Esophagus muscularis mucosa (tissue), 4 donors: ENCODE results near the gene ZBED4. TPM values are rescaled to one million over a fixed set of nuclear protein-coding genes. Genes with fewer than 3 reads are reported as not detected.

Source experiments
- DNase-seq: peaks from one replicate; pipeline ENCODE4 v3.0.0-alpha.2; 2017; ENCODE audit errors: extremely low spot score
- H3K27ac ChIP-seq, 4 donors: fragments of 200-600 bp; sonication (generic); replicated peaks in 1 of 4; 1 replicate in 3 of 4; 2 replicates in 1 of 4; pipeline ENCODE4 v1.5.1; 2016 to 2019; ENCODE audit warnings: mild to moderate bottlenecking in 1 of 4
- H3K27me3 ChIP-seq, 4 donors: fragments of 200-600 bp; sonication (generic); one replicate each; pipeline versions ENCODE4 v1.5.1 to v1.6.0; 2016 to 2019
- H3K36me3 ChIP-seq, 4 donors: fragments of 200-600 bp; sonication (generic); one replicate each; pipeline ENCODE4 v1.5.1; 2016 to 2019
- H3K4me1 ChIP-seq, 4 donors: fragments of 200-600 bp; sonication (generic); one replicate each; pipeline ENCODE4 v1.5.1; 2016 to 2019
- H3K4me3 ChIP-seq, 4 donors: fragments of 200-600 bp; sonication (generic); 1 replicate in 2 of 4; 2 replicates in 2 of 4; pipeline ENCODE4 v1.5.1; 2016 to 2019; ENCODE audit warnings: mild to moderate bottlenecking in 4 of 4, moderate library complexity in 1 of 4
- H3K9me3 ChIP-seq, 4 donors: fragments of 200-600 bp; sonication (generic); 1 replicate in 3 of 4; 2 replicates in 1 of 4; pipeline ENCODE4 v1.5.1; 2016 to 2019
- CTCF ChIP-seq, 3 experiments: fragments of 200-600 bp in 2 of 3; fragments of 450-650 bp in 1 of 3; sonication (generic) in 2 of 3; IDR thresholded peaks; one replicate each; pipeline ENCODE4 v1.5.1; 2017 to 2019; ENCODE audit warnings: antibody characterized with exemption in 3 of 3, mild to moderate bottlenecking in 2 of 3, moderate library complexity in 1 of 3
- EP300 ChIP-seq: sonication (generic); formaldehyde crosslinking; IDR thresholded peaks from one replicate; pipeline ENCODE4 v1.6.1; 2017; ENCODE audit warnings: antibody characterized with exemption
- POLR2A ChIP-seq: fragments of 450-650 bp; IDR thresholded peaks from one replicate; pipeline ENCODE4 v1.6.1; 2017; ENCODE audit warnings: antibody characterized with exemption, moderate library complexity, mild to moderate bottlenecking, low read depth
- POLR2AphosphoS5 ChIP-seq, 2 donors: sonication (generic); formaldehyde crosslinking; IDR thresholded peaks; one replicate each; pipeline ENCODE4 v1.6.1; 2017; ENCODE audit warnings: antibody characterized with exemption in 2 of 2
- WGBS: methylation state at CpG from one replicate; pipeline ENCODE4 v1.1.5; 2018; 5-methylcytosine and 5-hydroxymethylcytosine counted together
- intact Hi-C: fragments of 100-400 bp; cut with DNase I; formaldehyde crosslinking; loops from one replicate; pipeline ENCODE4 v1.15.1; 2023
- total RNA-seq, 4 donors: library from RNA; depleted of rRNA; stranded (reverse); fragments of >200 nt; gene quantifications; one replicate each; pipeline versions ENCODE4 v1.1.0 to v1.2.1, GENCODE V29; 2016

The ZBED4 gene
- total RNA-seq, 4 donors from 2014 or later = 6.6 to 11.1 (median 9.5) TPM

DNA sequence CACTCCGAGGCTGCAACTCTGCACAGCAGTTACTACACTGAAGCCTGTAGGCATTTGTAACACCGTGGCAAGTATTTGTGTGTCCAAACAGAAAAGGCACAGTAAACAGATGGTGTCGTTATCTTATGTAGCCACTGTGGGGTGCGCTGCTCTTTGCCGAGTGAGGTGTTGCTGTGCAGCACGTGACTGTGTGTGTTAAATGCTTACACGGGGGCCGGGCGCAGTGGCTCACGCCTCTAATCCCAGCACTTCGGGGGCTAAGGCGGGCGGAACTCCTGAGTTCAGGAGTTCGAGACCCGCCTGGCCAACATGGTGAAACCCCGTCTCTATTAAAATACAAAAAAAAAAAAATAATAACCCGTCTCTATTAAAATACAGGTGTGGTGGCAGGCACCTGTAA, 11.5 kb downstream of the ZBED4 start:
- intact Hi-C loops = no loop called here
- H3K4me1 ChIP-seq = no peaks in the 10 kb centered on the region
- H3K27me3 ChIP-seq = peaks cover 0 to 3% (median 0%) of the 10 kb centered on the region in 4 donors
- peaks cover 0 to 38% (median 30%) of the 10 kb centered on the region in 4 donors for H3K9me3 ChIP-seq
- 96% methylated on average over 17 of the region's 17 CpGs for WGBS
- no peak for DNase-seq
- peaks cover 0 to 7% (median 2%) of the 10 kb centered on the region in 4 donors for H3K36me3 ChIP-seq
- TF ChIP-seq EP300 (no peak), POLR2AphosphoS5 (IDR thresholded peaks at IDR 0.05) (no peak), CTCF (IDR thresholded peaks at IDR 0.05) (no peak), POLR2A (no peak)
- no peak overlapping the region for H3K27ac ChIP-seq
- no peak overlapping the region for H3K4me3 ChIP-seq

DNA sequence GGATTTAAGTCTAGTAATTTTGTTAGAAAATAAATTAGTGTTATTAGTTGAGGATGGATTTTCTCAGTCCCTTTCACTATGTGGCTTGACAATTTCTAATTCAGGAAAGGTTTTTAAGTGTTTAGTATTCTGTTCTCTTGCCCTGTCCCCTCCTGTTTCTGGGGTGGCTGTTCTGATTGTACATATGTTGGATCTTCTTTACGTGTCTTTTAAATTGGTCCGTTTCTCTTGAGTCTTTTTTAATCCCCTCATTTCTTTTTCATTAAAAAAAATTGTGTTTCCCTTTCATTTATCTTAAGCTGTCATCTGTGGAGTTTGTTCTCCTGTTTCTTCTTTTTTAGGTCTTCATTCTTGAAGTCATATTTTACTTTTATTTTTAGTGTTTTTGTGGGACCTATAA, 12.5 kb downstream of the ZBED4 start:
- intact Hi-C loops = no loop called here
- no peaks in the 10 kb centered on the region for H3K4me1 ChIP-seq
- peaks cover 0 to 40% (median 31%) of the 10 kb centered on the region in 4 donors for H3K9me3 ChIP-seq
- WGBS = 41% methylated on average over 2 of the region's 2 CpGs
- TF ChIP-seq POLR2A = no peak
- no peak for TF ChIP-seq POLR2AphosphoS5 (IDR thresholded peaks at IDR 0.05)
- TF ChIP-seq CTCF (IDR thresholded peaks at IDR 0.05) = no peak
- TF ChIP-seq EP300 = no peak
- H3K27me3 ChIP-seq = peaks cover 0 to 3% (median 0%) of the 10 kb centered on the region in 4 donors
- peaks cover 0 to 7% (median 2%) of the 10 kb centered on the region in 4 donors for H3K36me3 ChIP-seq
- no peak overlapping the region for H3K27ac ChIP-seq
- no peak for DNase-seq
- no peak overlapping the region for H3K4me3 ChIP-seq

GRCh38 chr22:49866646-49867045, 13.0 kb downstream of the ZBED4 start:
- H3K4me1 ChIP-seq = no peaks in the 10 kb centered on the region
- no peak for DNase-seq
- TF ChIP-seq EP300 = no peak
- no peak overlapping the region for H3K27ac ChIP-seq
- no peak overlapping the region for H3K4me3 ChIP-seq
- peaks cover 0 to 40% (median 31%) of the 10 kb centered on the region in 4 donors for H3K9me3 ChIP-seq
- peaks cover 0 to 3% (median 0%) of the 10 kb centered on the region in 4 donors for H3K27me3 ChIP-seq
- intact Hi-C loops = no loop called here
- peaks cover 0 to 7% (median 2%) of the 10 kb centered on the region in 4 donors for H3K36me3 ChIP-seq
- WGBS = 91% methylated on average over 8 of the region's 8 CpGs

DNA sequence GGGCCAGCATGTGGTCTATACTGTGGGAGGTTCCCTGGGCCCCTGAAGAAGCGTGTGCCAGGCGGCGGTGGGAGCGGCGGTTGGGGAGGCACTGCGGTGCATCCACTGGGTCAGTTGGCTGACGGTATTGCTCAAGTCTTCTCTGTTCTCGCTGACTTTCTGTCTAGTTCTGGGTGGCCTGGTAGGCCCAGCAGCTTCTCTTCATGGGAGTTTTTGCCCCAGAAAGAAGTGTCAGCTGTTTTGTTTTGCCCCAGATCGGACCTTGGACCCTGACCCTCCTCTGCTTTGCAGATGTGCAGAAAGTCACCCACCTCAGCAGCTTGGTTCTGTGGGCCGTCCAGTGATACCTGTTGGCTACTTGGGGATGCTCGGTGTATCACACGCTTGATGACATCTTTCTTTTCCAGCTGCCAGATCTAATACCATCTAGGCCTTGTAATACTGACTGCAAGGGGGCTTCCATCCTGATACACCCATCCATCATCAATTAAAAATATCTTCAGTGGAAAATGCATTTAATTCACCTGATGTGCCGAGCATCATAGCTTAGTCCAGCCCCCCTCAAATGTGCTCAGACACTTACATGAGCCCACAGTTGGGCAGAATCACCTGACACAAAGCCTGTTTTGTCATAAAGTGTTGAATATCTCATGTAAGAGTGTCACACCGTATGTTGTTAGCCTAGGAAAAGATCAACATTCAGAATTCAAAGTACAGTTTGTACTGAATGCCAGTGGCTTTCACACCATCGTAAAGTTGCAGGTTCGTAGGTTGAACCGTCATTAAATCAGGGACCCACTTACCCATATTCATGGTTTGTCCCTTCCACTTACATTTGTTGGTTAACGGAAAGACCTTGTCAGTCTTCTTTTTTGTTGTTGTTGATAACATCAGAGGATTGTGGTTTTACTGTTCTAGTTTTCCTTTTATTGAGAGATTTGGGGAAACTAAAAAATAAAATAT, 13.9 kb downstream of the ZBED4 start:
- Histone ChIP-seq H3K27me3 (peaks cover 0 to 3% (median 0%) of the 10 kb centered on the region in 4 donors), H3K9me3 (peaks cover 0 to 40% (median 31%) of the 10 kb centered on the region in 4 donors), H3K4me1 (no peaks in the 10 kb centered on the region), H3K36me3 (peaks cover 0 to 7% (median 2%) of the 10 kb centered on the region in 4 donors), H3K27ac (no peak overlapping the region), H3K4me3 (no peak overlapping the region)
- no peak for TF ChIP-seq CTCF (IDR thresholded peaks at IDR 0.05)
- intact Hi-C loops = no loop called here
- 92% methylated on average over 18 of the region's 18 CpGs for WGBS
- no peak for DNase-seq

DNA sequence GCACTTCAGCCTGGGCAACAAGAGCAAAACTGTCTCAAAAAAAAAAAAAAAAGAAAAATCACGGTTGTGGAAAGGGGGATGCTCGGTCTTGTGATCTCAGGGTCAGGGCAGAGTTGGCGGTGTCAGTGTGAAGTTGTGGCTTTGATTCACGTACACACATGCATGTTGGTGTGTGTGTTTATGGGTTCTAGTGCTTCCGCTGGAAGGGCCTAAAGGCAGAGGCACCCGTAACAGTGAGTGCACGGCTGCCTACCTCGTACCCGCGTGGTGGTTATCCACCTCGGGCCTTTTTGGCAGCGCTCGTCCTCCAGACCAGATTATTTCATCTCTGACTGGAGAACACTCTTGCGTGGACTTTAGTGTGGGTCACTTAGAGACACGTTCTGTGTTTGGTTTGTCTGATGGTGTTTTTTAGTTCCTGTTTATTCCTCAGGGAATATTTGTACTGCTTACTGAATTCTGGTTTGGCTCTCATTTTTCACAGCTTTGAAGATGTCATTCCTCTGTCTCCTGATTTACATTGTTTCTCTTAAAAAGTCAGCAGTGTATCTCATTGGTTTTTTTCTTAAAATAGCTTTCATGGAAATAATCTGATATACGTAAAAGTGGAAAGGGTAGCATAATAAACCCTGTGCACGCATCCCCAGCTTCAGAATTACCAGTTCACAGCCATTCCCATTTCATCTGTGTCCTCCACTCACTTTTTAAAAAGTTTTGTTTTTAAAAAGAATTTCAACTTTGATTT, 15.6 kb downstream of the ZBED4 start:
- no peak overlapping the region for H3K4me3 ChIP-seq
- 90% methylated on average over 17 of the region's 17 CpGs for WGBS
- intact Hi-C loops = no loop called here
- no peak for DNase-seq
- TF ChIP-seq POLR2AphosphoS5 (IDR thresholded peaks at IDR 0.05) (no peak), POLR2A (no peak), CTCF (IDR thresholded peaks at IDR 0.05) (no peak)
- no peaks in the 10 kb centered on the region for H3K4me1 ChIP-seq
- H3K27ac ChIP-seq = no peak overlapping the region
- H3K9me3 ChIP-seq = peaks cover 0 to 40% (median 31%) of the 10 kb centered on the region in 4 donors
- H3K27me3 ChIP-seq = peaks cover 0 to 3% (median 0%) of the 10 kb centered on the region in 4 donors
- peaks cover 0 to 7% (median 2%) of the 10 kb centered on the region in 4 donors for H3K36me3 ChIP-seq
